ENCODE results near the gene XYLT1.

Gene XYLT1

GRCh38 chr16:17082095-17082882, 388.5 kb downstream of the XYLT1 start:
- TF ChIP-seq NFRKB (IDR thresholded peaks at IDR 0.05), result no peak
- TF ChIP-seq ZNF384 (IDR thresholded peaks at IDR 0.05), result no peak
- no peak for TF ChIP-seq TARDBP (IDR thresholded peaks at IDR 0.05)
- TF ChIP-seq CTBP1 (IDR thresholded peaks at IDR 0.05; ENCODE audit: borderline replicate concordance), result no peak
- no peak for TF ChIP-seq SP1 (IDR thresholded peaks at IDR 0.05)
- no peak for TF ChIP-seq HDGF (IDR thresholded peaks at IDR 0.05; ENCODE audit: borderline replicate concordance)
- no peak for DNase-seq (ENCODE audit: extremely low spot score)
- ChIA-PET POLR2A (no interaction called here), CTCF (no interaction called here)

- ChIA-PET CTCF (no interaction called here), POLR2A (no interaction called here)
- no peak for DNase-seq (ENCODE audit: extremely low spot score)
- no peak for TF ChIP-seq NFRKB (IDR thresholded peaks at IDR 0.05)
- no peak for TF ChIP-seq PKNOX1 (IDR thresholded peaks at IDR 0.05)
- TF ChIP-seq ZNF384 (IDR thresholded peaks at IDR 0.05), result no peak
- no peak for TF ChIP-seq FOXA1 (IDR thresholded peaks at IDR 0.05)
- TF ChIP-seq ARNT (IDR thresholded peaks at IDR 0.05), result no peak
- TF ChIP-seq CTBP1 (IDR thresholded peaks at IDR 0.05; ENCODE audit: borderline replicate concordance), result no peak
- TF ChIP-seq ELF4 (IDR thresholded peaks at IDR 0.05), result no peak
- TF ChIP-seq FOXM1 (IDR thresholded peaks at IDR 0.05; ENCODE audit: borderline replicate concordance), result no peak
- no peak for TF ChIP-seq HDGF (IDR thresholded peaks at IDR 0.05; ENCODE audit: borderline replicate concordance)
- no peak for TF ChIP-seq TARDBP (IDR thresholded peaks at IDR 0.05)
- TF ChIP-seq LEF1 (IDR thresholded peaks at IDR 0.05; ENCODE audit: borderline replicate concordance), result no peak
- TF ChIP-seq FOXK2 (IDR thresholded peaks at IDR 0.05), result no peak
- TF ChIP-seq SP1 (IDR thresholded peaks at IDR 0.05), result no peak
- TF ChIP-seq SUZ12 (IDR thresholded peaks at IDR 0.05), result no peak
- no peak for TF ChIP-seq BHLHE40 (IDR thresholded peaks at IDR 0.05; ENCODE audit: borderline replicate concordance)
- no peak for TF ChIP-seq L3MBTL2 (conservative IDR thresholded peaks at IDR 0.05)
Observed at GRCh38 chr16:17080105-17080504, 390.7 kb downstream of the XYLT1 start.

- ChIA-PET CTCF (no interaction called here), POLR2A (no interaction called here)
- DNase-seq (ENCODE audit: extremely low spot score), result no peak
- TF ChIP-seq NFRKB (IDR thresholded peaks at IDR 0.05) (no peak), SP1 (IDR thresholded peaks at IDR 0.05) (no peak)
Observed at GRCh38 chr16:17078931-17079631, 391.7 kb downstream of the XYLT1 start.

GRCh38 chr16:17076818-17077498, 393.8 kb downstream of the XYLT1 start:
- CTCF ChIA-PET, result no interaction called here
- TF ChIP-seq CTBP1 (IDR thresholded peaks at IDR 0.05; ENCODE audit: borderline replicate concordance), result no peak
- no peak for DNase-seq (ENCODE audit: extremely low spot score)
- POLR2A ChIA-PET, result no interaction called here

GRCh38 chr16:17076092-17076754, 394.5 kb downstream of the XYLT1 start:
- no peak for DNase-seq (ENCODE audit: extremely low spot score)
- no peak for TF ChIP-seq SUZ12 (IDR thresholded peaks at IDR 0.05)
- TF ChIP-seq CTBP1 (IDR thresholded peaks at IDR 0.05; ENCODE audit: borderline replicate concordance), result no peak
- TF ChIP-seq ZNF384 (IDR thresholded peaks at IDR 0.05), result no peak
- TF ChIP-seq FOXK2 (IDR thresholded peaks at IDR 0.05), result no peak
- TF ChIP-seq TARDBP (IDR thresholded peaks at IDR 0.05), result no peak
- POLR2A ChIA-PET, result no interaction called here
- CTCF ChIA-PET, result no interaction called here

- DNase-seq (ENCODE audit: extremely low spot score), result no peak
- TF ChIP-seq NFRKB (IDR thresholded peaks at IDR 0.05), result no peak
- no peak for TF ChIP-seq LEF1 (IDR thresholded peaks at IDR 0.05; ENCODE audit: borderline replicate concordance)
- TF ChIP-seq PKNOX1 (IDR thresholded peaks at IDR 0.05), result no peak
- TF ChIP-seq ARNT (IDR thresholded peaks at IDR 0.05), result no peak
- TF ChIP-seq ELF4 (IDR thresholded peaks at IDR 0.05), result no peak
- no peak for TF ChIP-seq SUZ12 (IDR thresholded peaks at IDR 0.05)
- TF ChIP-seq L3MBTL2 (conservative IDR thresholded peaks at IDR 0.05), result no peak
- TF ChIP-seq SP1 (IDR thresholded peaks at IDR 0.05), result no peak
- no peak for TF ChIP-seq FOXK2 (IDR thresholded peaks at IDR 0.05)
- no peak for TF ChIP-seq HDGF (IDR thresholded peaks at IDR 0.05; ENCODE audit: borderline replicate concordance)
- no peak for TF ChIP-seq CTBP1 (IDR thresholded peaks at IDR 0.05; ENCODE audit: borderline replicate concordance)
- TF ChIP-seq ZNF384 (IDR thresholded peaks at IDR 0.05), result no peak
- CTCF ChIA-PET, result no interaction called here
Observed at GRCh38 chr16:17072104-17072503, 398.7 kb downstream of the XYLT1 start.

More at GRCh38 chr16:17072104-17072503, 398.7 kb downstream of the XYLT1 start:
- POLR2A ChIA-PET, result no interaction called here
